NK-92 treated with Interleukin-12 subunit alpha and Interleukin-12 subunit beta, amount 100 ng/mL, for 24 hours (cell line): ENCODE data around the gene GPR157.
"Not testable (repeated sequence)": the region's sequence is repeated elsewhere in the genome, so short reads cannot be mapped to it uniquely, and the experiment has no call there.

Experiments
- DNase-seq: peaks from one replicate; lab custom pipeline; 2025; lab: John Stamatoyannopoulos, UW

Gene GPR157

DNA sequence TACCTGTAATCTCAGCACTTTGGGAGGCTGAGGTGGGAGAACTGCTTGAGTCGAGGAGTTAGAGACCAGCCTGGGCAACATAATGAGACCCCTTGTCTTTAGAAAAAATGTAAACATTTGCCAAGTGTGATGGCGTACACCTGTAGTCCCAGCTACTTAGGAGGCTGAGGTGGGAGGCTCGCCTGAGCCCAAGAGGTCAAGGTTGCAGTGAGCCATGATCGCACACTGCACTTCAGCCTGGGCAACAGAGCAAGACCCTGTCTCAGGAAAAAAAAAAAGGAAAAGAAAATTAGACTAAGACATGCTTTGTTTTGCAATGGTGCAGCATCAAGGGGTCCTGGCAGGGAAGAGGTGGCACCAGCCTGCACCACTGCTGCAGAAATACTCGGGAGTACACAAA is 16.8 kb upstream of the GPR157 start:
- no peak for DNase-seq

DNA sequence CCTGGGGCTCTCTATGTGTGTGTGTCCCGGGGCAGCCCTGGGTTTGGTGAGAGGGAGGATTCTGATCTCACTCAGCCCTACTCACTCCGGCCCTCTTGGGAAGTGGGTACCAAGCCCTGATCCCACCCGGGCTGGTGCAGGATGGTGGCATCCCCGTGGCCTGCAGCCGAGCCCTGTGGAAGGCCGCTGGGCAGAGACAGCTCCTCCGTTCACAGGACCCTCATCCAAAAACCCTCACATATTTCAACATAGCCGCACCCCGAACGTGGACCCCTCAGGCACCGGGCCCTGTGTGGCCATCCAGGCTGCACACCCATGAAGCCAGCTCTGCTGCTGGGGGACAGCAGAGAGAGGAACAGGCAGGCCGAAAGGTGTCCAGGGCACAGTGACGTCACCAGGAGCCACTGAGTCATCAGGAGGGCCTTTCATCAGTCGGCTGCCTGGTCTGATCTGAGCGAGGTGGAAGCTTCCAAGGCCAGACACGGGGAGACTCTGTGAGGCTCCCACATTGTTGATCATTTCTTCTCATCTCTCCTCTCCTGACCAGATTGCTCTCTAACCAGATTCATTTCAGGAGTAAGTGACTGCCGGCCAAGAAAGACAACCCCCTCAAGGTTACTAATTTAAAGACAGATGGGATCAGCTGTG is 16.2 kb upstream of the GPR157 start:
- no peak for DNase-seq

DNA sequence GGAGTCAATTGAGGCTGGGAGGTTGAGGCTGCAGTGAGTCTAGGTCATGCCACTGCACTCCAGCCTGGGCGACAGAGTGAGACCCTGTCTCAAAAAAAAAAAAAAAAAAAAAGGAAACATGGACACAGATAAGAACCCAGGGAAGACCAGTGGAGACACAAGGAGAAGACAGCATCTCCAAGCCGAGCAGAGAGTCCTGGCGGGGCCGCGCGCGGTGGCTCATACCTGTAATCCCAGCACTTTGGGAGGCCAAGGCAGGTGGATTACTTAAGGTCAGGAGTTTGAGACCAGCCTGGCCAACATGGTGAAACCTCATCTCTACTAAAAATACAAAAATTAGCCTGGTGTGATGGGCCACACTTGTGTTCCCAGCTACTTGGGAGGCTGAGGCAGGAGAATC is 15.6 kb upstream of the GPR157 start:
- DNase-seq, result not testable (repeated sequence)

DNA sequence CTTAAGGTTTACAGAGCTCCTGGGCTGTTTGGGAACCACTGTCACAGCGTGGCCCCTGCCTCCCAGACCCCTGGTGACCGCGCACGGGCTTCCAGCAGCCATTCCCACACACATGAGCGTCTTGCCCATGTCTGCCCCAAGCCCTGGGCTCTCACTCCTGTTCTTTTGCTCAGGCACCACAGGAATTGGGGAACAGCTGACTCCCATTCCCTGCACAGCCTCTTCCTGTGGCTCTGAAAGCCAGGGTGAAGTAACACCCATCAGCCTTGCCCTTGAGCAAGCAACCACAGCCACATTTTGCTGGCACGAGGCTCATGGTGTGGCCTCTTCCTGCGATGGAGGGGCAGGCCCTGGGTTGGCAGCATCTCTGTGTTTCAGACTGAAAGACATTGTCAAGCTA is 14.3 kb upstream of the GPR157 start:
- DNase-seq, result peak; percentile 14

DNA sequence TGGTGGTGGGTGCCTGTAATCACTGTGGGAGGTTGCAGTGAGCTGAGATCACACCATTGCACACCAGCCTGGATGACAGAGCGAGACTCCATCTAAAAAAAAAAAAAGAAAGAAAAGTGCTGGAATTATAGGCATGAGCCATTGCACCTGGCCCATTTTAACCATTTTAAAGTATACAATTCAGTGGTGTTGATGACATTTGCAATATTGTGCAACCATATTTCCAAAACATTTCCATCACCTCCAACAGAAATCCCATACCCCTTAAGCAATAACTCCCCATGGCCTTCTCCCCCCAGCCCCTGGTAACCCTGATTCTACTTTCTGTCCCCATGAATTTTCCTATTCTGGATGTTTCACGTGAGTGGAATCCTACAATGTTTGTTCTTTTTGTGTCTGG is 11.0 kb upstream of the GPR157 start:
- DNase-seq, result no peak

DNA sequence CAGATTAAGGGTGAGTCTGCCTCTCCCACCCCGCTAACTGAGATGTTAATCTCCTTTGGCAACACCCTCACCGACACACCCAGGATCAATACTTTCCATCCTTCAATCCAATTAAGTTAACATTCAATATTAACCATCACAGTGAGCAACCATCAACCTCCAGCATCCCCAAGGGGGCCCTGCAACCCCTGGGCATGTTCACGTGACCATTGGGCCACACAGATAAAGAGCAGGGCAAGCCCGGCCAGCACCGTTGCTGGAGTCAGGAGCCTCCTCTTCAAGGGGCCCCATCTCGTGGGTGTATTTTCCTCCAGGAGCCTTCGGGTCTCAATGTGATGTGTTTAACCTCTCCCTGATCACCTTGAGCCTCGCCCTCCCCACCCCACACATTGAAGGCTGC is 8.0 kb upstream of the GPR157 start:
- DNase-seq, result no peak

DNA sequence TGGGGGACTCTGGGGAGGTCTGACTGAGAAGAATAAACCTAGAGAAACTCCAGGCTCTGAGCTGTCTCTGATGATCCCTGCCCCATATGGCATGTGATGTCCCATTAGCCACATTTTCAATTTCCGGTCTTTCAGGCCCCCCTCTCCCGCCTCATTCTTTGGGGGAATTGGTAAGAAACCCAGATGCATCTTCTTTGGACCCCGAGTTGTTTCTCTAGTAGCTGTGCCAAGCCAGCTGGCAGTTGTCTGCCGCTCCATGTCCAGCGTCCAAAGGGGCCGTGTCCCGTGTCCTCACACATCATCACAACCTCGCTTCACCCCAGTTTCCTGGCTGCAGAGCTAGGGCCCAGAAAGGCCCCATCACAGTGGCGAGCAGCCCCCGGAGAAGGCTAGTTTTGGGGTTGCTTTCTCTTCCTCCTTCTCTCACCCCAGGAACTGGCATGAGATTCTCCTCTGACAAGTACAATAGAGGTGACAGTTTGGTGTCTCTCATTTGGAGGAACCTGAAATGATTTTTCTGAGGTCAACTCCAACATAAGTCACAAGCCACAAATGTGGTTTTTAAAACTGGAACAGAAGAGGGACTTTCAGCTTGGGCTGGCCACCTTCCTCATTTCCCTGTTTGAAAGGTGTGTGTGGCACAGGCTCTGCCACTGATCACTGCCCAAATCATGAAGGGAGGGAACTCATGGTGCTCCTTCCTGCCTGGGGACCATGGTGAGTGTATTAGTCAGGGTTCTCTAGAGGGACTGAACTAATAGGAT is 6.4 kb upstream of the GPR157 start:
- no peak for DNase-seq

DNA sequence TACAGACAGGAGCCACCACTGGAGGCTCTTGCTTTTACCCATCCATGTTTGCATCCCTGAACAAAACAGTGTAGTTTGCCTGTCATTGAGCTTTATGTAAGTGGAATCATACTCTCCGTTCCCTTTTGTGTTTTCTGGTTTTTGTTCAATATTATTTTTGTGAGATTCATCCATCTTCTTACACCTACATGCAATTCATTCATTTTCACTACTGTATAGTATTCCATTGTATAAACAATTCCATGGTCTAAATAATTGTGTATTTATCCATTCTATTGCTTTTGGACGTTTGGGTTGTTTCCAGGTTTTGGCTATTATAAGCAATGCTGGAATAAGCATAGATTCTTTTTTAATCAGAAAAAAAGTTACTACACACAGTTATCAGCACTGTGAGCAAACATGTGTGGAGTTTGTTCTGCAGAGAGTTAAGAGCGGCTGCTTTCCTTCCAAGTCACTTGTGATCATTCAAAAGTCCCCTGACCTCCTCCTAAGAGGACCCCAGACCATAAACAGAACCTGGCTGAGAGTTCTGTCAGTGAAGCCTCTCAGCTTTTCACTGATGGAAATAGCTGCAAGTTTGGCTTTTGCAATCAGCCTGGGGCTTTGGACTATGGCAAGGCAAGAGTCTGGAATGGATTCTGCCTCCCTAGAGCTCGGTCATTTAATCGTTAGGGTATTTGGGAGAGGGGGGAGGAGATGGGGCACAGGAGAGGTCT is 5.1 kb upstream of the GPR157 start:
- no peak for DNase-seq

DNA sequence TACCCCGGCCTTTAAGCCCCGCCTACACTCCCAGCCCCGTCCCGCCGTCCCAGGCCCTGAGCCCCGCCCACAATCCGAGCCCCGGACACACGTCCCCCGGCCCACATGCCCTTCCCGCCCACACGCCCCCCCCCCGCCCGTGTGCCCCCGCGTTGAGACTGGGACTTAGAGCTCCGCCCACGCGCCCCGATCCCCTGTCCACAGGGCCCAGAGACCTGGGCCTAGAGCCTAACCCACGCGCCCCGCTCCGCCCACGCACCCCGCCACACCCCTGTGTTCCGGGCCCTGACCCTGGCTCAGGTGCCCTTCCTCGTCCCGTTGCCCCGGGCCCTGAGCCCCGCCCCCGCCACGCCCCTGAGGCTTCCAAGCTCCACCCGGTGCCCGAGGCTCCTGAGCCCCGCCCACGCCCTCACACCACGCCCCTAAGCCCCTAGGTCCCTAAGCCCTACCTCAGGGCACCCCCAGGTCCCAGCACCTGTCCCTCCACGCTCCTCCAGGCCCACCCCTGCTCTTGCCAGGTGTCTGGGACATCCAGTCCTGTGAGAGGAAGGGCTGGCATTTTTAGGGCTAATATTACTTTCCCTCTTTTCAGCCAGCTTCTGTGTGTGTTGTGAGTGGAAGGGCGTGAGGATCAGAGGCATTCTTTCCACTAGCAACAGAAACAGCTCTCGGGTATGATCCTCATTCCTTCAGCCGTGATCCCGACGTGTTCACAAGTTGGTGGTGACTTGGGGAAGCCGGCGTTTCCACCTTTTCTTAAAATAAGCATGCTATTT is 552 bp upstream of the GPR157 start:
- DNase-seq, result peak; percentile 27

DNA sequence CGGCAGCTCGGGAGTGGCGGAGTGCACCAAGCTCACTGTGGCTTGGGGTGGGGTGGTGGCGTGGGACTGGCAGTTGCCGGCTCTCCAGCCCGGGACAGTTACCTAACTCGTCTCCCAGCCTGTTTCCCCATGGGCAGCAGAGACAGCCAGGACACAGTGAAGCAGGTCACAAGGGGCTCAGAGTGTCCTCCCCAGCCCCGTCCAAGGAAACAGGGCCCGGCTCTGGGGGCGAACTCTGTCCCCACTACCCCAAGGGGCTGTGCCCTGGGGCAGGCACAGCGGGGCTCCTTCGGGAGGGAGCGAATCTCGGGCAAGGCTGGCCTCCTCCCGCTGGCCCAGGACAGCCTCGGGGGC is 759 bp downstream of the GPR157 start:
- DNase-seq, result no peak

DNA sequence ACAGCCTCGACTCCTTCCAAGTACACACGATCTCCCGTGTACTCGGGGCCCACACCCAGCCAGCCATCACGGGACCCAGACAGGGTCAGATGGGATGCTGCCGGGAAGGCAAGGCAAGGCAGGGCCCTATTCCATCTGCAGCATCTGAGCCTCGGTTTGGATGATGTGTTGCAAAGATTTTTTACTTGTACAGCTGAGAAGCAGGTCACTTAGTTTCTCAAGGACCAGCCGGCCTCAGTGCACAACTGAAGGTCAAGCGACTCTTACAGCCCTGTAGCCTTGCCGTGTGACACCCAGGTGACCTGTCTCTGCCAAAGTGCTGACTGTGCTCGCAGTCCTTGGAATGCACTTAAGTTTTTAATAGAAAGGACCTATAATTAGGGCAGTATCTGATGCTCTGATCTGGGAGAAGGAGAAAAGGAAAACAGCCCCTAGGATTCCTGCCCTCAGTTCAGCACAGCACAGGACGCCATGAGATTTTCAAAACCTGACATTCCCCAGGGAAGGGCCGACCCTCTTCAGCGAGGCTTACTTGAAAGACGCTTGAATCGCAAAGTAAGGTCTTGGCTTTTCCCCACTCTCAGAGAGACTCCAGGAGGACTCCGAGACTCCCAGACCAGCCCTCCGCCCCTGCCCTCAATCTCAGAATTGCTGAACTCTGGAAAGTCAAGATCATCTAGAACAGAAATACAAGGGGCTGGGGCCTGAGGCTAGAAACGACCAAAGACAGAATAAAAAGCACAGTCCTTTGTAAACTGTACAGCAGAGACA is 1.3 kb downstream of the GPR157 start:
- DNase-seq, result no peak

DNA sequence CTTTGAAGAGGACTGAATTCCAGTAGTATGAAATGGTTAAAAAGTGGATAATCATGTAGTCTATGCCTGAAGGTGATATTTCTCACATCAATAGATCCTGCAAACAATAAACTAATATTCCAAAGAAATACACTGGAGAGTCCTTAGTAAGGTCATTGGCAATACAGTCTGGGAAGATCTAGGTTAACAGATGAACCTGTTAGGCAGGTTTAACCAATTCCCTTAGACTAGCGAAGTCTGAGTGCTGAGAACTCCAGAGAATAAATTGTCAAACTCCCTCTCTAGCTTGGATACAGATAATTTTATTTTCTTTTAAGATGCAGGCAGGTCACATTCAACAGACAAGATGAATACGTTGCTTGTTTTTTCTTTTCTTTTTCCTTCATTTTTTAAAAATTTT is 2.4 kb downstream of the GPR157 start:
- no peak for DNase-seq

DNA sequence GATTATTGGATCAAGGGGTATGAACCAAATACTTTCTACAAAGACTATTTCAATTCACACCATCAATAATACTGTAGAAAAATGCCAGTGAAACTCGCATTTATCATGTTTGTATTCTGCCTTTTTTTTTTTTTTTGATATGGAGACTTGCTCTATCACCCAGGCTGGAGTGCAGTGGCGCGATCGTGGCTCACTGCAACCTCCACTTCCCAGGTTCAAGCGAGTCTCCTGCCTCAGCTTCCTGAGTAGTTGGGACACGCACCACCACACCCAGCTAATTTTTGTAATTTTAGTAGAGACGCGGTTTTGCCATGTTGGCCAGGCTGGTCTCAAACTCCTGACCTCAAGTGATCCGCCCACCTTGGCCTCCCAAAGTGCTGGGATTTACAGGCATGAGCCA is 3.1 kb downstream of the GPR157 start:
- not testable (repeated sequence) for DNase-seq

DNA sequence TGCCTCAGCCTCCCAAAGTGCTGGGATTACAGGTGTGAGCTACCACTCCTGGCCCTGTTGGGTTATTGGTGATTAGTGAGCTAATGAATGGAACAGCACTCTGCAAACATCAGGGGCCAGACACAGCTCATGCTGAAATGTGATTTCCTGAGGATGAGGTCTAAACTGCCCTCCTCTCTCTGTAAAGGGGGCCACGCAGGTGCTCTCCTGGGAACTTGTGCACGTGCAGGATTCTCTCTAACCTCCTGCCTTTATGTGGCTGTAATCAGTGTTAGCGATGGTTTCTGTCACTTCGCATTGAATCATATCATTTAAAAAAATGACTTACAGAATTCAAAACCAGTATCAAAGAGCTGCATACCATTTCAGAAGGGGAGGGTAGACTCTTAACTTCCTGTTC is 3.6 kb downstream of the GPR157 start:
- no peak for DNase-seq

DNA sequence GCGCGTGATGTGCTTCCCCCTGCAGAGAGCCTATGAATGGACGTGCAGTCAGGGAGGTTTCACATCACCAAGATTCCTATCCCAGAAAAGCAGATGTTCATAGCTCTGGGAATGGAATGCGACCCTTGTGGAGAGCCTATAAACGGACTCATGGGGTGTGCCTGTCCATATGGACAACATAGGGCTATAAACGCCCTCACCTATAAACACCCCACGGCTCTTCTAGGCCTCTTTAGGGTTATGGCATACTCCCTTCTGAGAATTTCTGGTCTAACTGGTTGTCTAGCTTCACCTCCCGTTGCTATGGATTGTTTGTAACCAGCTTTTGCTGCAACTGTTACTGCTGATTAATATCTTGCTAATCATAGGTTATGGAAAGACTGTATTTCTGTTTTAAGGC is 4.5 kb downstream of the GPR157 start:
- not testable (repeated sequence) for DNase-seq

DNA sequence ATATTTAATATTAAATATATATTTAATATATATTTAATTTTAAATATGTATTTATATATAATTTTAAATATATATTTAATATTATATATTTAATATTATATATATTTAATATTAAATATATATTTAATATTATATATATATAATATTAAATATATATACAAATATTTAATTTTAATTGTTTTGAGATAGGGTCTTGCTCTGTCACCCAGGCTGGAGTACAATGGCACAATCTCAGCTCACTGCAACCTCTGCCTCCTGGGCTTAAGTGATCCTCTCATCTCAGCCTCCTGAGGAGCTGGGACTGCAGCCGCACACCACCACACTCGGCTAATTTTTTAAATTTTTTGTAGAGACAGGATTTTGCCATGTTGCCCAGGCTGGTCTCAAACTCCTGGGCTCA is 5.2 kb downstream of the GPR157 start:
- DNase-seq, result not testable (repeated sequence)

DNA sequence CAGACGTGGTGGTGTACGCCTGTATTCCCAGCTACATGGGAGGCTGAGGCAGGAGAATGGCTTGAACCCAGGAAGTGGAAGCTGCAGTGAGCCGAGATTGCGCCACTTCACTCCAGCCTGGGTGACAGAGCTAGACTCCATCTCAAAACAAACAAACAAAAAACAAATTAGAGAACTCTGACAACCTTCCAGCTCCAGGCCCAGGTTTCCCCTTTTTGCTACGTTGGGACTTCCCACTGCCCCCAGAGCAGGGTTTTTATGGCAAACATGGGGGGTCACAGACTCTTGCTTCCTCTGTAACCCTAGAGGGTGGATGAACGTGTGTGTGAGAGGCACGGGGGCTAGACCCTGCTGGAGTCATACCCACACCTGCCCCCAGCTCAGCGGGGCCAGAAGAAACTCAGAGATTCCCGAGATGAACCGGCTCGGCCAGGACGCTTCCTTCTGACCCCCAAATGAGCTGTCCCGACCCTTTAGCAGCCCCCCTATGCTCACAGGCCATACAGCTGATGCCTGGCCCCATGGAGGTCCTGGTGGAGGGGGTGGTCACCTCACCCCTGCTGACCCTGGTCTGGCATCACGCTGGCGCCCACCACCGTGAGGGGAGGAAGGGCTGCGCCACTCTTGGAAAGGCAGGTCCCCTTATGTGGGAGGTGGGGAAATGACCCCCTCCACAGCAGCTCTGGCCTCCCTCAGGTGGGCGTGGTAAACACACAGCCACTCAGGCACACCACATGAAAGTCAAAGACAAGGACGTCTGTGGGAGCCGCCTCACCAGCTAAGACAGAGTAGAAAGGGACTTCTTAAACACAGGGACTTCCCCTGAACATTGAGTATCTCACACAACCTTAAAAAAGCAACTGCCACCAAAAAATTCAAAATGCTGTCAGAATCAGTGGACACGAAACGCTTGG is 7.1 kb downstream of the GPR157 start:
- DNase-seq, result no peak

DNA sequence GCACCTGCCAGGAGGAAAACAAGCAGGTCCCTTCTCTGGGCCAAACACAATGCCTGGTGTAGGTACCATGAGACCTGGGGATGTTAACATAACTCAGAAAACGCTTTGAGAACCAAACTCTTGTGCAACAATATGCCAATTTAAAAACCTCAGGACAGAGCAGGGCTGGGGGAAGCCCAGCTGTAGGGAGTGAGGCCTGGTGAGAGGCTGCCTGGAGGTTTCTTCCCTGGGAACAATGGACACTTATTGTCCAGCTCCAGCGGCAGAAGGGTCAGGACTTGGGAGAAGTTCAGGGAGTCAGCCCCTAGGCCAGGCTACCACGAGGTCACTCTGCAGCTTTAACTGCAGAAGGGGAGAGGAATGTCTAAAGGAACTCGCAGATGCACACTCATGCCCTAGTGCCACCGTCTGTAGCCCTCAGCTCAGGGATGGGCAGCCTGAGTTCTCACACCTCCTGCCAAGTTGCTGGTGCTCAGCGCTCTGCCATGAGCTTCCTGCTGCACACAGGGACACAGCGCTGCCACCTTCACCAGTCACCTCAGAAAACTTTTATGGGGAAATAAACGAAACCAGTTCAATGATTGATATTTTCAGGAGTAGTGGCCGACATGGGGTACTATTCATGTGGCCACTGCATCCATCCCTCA is 8.5 kb downstream of the GPR157 start:
- no peak for DNase-seq

DNA sequence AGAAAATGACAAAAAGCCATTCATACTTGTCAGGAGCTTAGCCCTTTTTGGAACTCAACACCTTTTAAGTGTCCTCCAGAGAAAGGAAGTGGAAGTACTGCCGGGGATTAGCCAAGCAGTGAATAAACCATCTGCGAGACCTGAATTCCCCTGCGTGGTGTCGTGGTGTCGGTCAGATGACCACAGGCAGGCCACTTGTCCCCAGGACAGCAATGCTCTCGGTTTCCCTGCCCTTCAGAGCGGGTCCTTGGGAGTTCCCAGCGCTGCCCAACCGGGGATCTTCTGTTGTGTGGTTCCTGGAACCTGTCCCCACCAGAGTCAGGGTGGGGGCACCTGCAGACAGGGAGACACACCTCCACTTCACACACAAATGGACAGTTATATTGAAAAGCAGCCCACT is 9.2 kb downstream of the GPR157 start:
- DNase-seq, result no peak

DNA sequence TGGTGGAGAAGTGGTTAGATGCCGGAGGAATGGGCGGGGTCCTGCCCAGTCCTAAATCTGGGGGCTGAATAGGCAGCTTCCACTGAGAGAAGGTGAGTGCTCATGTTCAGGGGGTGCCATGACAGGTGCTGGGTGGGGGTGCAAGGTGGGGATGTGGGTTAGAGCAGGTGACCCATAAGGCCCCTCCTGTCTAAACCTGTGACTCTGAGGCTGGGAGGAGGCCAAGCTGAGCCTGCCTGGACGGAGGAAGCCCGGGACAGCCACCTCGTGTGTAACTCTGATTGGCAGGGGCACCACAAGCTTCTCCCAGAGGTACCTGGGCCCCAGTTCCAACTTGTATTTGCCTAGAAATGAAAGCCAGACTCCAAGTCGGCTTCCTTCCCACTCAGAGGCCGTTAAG is 10.7 kb downstream of the GPR157 start:
- DNase-seq, result no peak
